GM18498 (cell line): ENCODE results near the gene SRRM4.

ENCODE experiments used
- ATAC-seq: cut with Tn5 transposase; IDR thresholded peaks from one replicate; pipeline ENCODE4 v1.9.1; 2021; ENCODE audit warnings: mild to moderate bottlenecking, moderate library complexity; ENCODE audit not compliant: unreplicated experiment

SRRM4 gene

GRCh38 chr12:119183942-119184695 lies 202.8 kb downstream of the SRRM4 start:
- ATAC-seq = no peak

GRCh38 chr12:119195256-119195655 lies 213.9 kb downstream of the SRRM4 start:
- no peak for ATAC-seq

- no peak for ATAC-seq
Measured at GRCh38 chr12:119198440-119198839, 217.1 kb downstream of the SRRM4 start.

GRCh38 chr12:119200601-119201000 lies 219.3 kb downstream of the SRRM4 start:
- ATAC-seq = no peak

- ATAC-seq = no peak
Measured at GRCh38 chr12:119201789-119202543, 220.6 kb downstream of the SRRM4 start.

GRCh38 chr12:119202544-119202943 lies 221.2 kb downstream of the SRRM4 start:
- ATAC-seq = no peak

GRCh38 chr12:119204131-119204530 lies 222.8 kb downstream of the SRRM4 start:
- no peak for ATAC-seq

GRCh38 chr12:119204671-119205285 lies 223.4 kb downstream of the SRRM4 start:
- ATAC-seq = no peak

GRCh38 chr12:119206348-119207062 lies 225.2 kb downstream of the SRRM4 start:
- ATAC-seq = no peak

GRCh38 chr12:119207063-119207560 lies 225.8 kb downstream of the SRRM4 start:
- no peak for ATAC-seq

GRCh38 chr12:119208626-119209061 lies 227.3 kb downstream of the SRRM4 start:
- no peak for ATAC-seq

- no peak for ATAC-seq
Measured at GRCh38 chr12:119211884-119212283, 230.5 kb downstream of the SRRM4 start.
